Myocyte (in vitro differentiated cells): Measurements from ENCODE around the gene NOP9. TPM values are rescaled to one million over a fixed set of nuclear protein-coding genes. Genes with fewer than 3 reads are reported as not detected.
A peak's percentile ranks its signal among the peaks of the same experiment; 100 is the strongest.

Source experiments
- DNase-seq: peaks from one replicate; pipeline ENCODE4 v3.0.0-alpha.2; 2012; ENCODE audit warnings: low read depth
- total RNA-seq: library from RNA; depleted of rRNA; stranded (reverse); fragments of >200 nt; gene quantifications from 2 replicates; pipeline ENCODE4 v1.2.3, GENCODE V29; 2014

The NOP9 gene
- total RNA-seq, 1 donor from 2014 or later, result 28.9 TPM

GRCh38 chr14:24263848-24264247 is 35.8 kb upstream of the NOP9 start:
- DNase-seq, result no peak

GRCh38 chr14:24264298-24264697 is 35.4 kb upstream of the NOP9 start:
- DNase-seq, result no peak

GRCh38 chr14:24266344-24267244 is 33.1 kb upstream of the NOP9 start:
- DNase-seq, result no peak

- DNase-seq, result no peak
Measured at GRCh38 chr14:24267516-24267915, 32.1 kb upstream of the NOP9 start.

- DNase-seq, result no peak
Measured at GRCh38 chr14:24268225-24268624, 31.4 kb upstream of the NOP9 start.

- no peak for DNase-seq
Measured at GRCh38 chr14:24269368-24269767, 30.3 kb upstream of the NOP9 start.

GRCh38 chr14:24269910-24270536 is 29.6 kb upstream of the NOP9 start:
- DNase-seq, result no peak

GRCh38 chr14:24270537-24271133 is 29.0 kb upstream of the NOP9 start:
- no peak for DNase-seq

GRCh38 chr14:24271134-24271833 is 28.4 kb upstream of the NOP9 start, which contains the start of gene RABGGTA:
TSS of gene RABGGTA (minus strand) at chr14:24271597. CDS start at chr14:24271115, 482 bp downstream.
- peak; percentile 89 for DNase-seq

GRCh38 chr14:24271834-24272263 is 27.8 kb upstream of the NOP9 start:
- no peak for DNase-seq

- no peak for DNase-seq
Measured at GRCh38 chr14:24272467-24272866, 27.2 kb upstream of the NOP9 start.

- no peak for DNase-seq
Measured at GRCh38 chr14:24273422-24273998, 26.1 kb upstream of the NOP9 start.

GRCh38 chr14:24274101-24274543 is 25.5 kb upstream of the NOP9 start:
- DNase-seq, result no peak

- no peak for DNase-seq
Measured at GRCh38 chr14:24277071-24277470, 22.6 kb upstream of the NOP9 start.

GRCh38 chr14:24277606-24278321 is 21.9 kb upstream of the NOP9 start:
- no peak for DNase-seq

GRCh38 chr14:24278424-24278823 is 21.2 kb upstream of the NOP9 start:
- no peak for DNase-seq

GRCh38 chr14:24279301-24280186 is 20.1 kb upstream of the NOP9 start:
- DNase-seq, result peak; percentile 47

GRCh38 chr14:24280797-24281460 is 18.7 kb upstream of the NOP9 start:
- no peak for DNase-seq

GRCh38 chr14:24281636-24282035 is 18.0 kb upstream of the NOP9 start:
- no peak for DNase-seq
